Measurements from ENCODE around the gene KYNU.

KYNU gene

DNA sequence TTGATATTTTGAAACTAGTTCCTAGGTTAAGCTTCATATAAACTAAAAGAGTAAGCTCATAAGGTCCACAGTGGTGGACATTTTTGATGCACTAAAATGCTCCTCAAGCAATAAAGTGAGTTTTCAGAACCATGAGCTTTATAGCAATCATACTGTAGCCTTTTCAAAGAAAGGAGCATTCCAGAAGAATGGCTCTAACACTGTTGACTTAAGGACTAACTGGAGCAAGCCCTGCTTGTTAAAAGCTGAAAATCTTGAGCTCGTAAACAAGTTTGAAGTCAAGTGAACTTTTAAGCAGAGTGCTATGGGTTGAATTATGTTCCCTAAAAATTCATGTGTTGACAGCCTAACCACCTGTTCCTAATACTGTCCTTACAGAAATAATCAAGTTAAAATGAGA, 38.0 kb downstream of the KYNU start:
- no peak for DNase-seq (ENCODE audit: low read depth)
- H3K4me3 ChIP-seq (ENCODE audit: low read depth, low read length): no peak overlapping the region
- TF ChIP-seq CTCF (conservative IDR thresholded peaks at IDR 0.05; ENCODE audit: low read depth, low read length): no peak

DNA sequence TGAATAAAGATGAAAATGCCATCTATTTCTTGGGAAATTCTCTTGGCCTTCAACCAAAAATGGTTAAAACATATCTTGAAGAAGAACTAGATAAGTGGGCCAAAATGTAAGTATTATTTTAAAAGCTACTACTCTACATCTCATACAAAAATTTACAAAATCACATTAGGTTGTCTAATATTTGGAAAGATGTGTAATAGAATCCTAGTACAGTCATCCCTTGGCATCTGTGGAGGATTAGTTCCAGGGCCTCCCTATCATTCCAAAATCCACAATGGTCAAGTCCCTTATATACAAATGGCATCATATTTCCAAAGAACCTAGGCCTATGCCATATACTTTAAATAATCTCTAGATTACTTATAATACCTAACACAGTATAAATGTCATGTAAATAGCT, 41.2 kb downstream of the KYNU start:
- no peak for DNase-seq (ENCODE audit: low read depth)
- no peak overlapping the region for H3K4me3 ChIP-seq (ENCODE audit: low read depth, low read length)
- no peak for TF ChIP-seq CTCF (conservative IDR thresholded peaks at IDR 0.05; ENCODE audit: low read depth, low read length)

- H3K4me3 ChIP-seq (ENCODE audit: low read depth, low read length): no peak overlapping the region
- no peak for TF ChIP-seq CTCF (conservative IDR thresholded peaks at IDR 0.05; ENCODE audit: low read depth, low read length)
- DNase-seq (ENCODE audit: low read depth): no peak
Measured at GRCh38 chr2:142920571-142920970, 43.1 kb downstream of the KYNU start.

- TF ChIP-seq CTCF (conservative IDR thresholded peaks at IDR 0.05; ENCODE audit: low read depth, low read length): no peak
- no peak overlapping the region for H3K4me3 ChIP-seq (ENCODE audit: low read depth, low read length)
- DNase-seq (ENCODE audit: low read depth): no peak
Measured at GRCh38 chr2:142926445-142926844, 49.0 kb downstream of the KYNU start.

DNA sequence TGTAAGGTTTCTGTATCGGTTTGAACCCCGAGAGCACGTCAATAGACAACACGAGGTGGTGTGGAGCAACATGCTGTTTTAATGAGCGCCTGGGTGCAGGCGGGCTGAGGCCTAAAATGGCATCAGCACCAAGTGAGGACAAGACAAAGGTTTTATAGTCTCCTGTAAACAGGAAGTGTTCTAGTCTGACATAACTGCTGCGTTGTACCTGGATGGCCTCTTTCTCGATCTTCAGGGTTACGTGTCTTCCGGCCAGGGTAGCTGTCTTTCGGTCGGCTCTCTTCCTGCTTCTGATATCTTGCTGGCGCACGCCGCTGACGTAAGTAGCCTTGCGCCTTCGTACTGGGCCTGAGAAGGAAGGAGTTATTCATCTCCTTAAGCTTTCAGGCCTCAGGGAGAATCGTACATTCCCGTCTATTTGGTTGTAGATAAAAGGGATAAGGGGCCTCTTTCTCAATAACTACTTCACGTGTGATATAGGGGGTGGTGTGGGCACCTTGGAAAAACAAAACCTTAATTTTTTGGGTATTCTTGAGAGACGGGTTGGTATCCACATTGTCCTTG, 53.5 kb downstream of the KYNU start:
- TF ChIP-seq CTCF (conservative IDR thresholded peaks at IDR 0.05; ENCODE audit: low read depth, low read length): no peak

GRCh38 chr2:142933916-142934315, 56.5 kb downstream of the KYNU start:
- TF ChIP-seq CTCF (conservative IDR thresholded peaks at IDR 0.05; ENCODE audit: low read depth, low read length): no peak

More for the DNA sequence above, 53.5 kb downstream of the KYNU start:
- H3K4me3 ChIP-seq (ENCODE audit: low read depth, low read length): no peak overlapping the region
- DNase-seq (ENCODE audit: low read depth): no peak

GRCh38 chr2:142935563-142936089, 58.2 kb downstream of the KYNU start:
- no peak overlapping the region for H3K4me3 ChIP-seq (ENCODE audit: low read depth, low read length)
- TF ChIP-seq CTCF (conservative IDR thresholded peaks at IDR 0.05; ENCODE audit: low read depth, low read length): no peak
- no peak for DNase-seq (ENCODE audit: low read depth)

More at GRCh38 chr2:142933916-142934315, 56.5 kb downstream of the KYNU start:
- no peak for DNase-seq (ENCODE audit: low read depth)
- H3K4me3 ChIP-seq (ENCODE audit: low read depth, low read length): no peak overlapping the region
